NCI-H1417 (cell line): ENCODE results near the gene PPY.
A peak's percentile ranks its signal among the peaks of the same experiment; 100 is the strongest.
"Not testable (repeated sequence)": the region's sequence is repeated elsewhere in the genome, so short reads cannot be mapped to it uniquely, and the experiment has no call there.

Source experiments
- DNase-seq, 3 experiments: peaks; one replicate each; lab custom pipeline; 2025; lab: John Stamatoyannopoulos, UW

PPY gene

DNA sequence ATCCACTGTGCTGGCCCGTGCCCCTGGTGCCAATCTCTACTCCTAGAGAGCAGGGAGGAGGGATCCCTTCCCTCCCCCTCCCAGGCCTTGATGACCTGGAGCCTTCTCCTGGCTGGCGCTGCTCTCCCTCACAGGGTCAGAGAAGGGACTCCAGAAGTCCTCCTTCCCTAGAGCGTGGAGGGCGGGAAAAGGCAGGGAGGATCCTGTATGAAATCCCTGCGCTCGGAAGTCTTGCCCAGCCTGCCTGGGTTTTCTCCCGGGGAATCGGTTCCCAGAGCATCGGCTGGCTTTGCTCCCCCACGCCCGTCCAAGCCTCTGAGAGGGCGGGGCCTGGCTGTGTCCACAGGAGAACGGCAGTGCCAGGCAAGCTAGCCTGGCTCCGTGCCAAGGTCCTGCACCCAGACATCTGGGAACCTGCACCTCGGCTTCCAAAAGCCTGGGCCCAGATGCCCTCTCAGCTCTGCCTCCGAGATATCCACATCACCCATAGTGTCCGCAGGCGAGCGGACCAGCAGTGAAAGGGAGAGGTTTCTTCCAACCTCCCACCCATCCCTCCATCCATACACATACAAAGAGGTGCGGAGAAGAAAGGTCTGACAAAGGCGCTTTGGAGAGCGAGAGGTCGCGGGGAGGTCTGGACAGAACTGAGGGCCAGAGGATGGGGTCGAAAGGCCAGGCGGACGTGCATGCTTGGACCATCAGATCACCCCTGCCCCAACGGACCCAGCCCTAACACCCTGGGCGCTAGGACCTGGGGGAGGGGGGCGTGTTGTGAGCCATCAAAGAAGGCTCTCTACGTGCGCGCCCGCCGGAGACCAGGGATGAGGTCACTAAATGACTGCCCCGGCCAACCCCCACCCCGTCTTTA, 36.1 kb downstream of the PPY start:
- DNase-seq: peak; percentile 54 to 89 (median 86)

DNA sequence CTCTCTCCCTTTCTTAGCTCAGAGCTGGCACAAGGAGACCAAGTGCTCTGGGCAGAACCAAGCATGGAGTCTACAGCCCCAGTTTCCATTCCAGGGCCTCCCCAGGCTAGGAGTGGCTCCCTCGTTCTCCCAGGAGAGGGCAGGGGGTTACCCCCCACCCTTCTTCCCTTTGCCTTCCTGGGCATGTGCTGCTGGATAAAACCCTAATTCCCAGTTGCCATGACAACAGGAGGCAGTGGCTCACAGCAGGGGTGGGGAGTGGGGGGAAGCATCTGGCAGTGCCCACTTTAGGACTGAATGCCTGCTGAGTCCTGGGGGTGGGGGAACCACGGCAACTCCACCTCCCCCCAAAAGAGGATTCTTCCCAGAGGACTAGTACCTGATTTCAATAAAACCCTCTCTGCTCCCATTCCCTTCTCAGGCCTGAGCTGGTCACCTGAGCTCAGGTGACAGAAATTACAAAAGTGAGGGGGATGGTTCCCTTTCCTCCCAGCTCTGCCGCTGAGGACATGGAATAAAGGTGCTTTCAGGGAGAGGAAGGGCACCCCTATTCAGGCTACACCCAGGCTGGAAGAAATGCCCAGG, 36.8 kb downstream of the PPY start:
- peak in 2 of 3 experiments; percentile 54 to 77 for DNase-seq

GRCh38 chr17:43901861-43902589, 40.3 kb downstream of the PPY start:
- DNase-seq: no peak

- peak; percentile 14 to 64 (median 36) for DNase-seq
Measured at GRCh38 chr17:43900858-43901754, 41.2 kb downstream of the PPY start.

DNA sequence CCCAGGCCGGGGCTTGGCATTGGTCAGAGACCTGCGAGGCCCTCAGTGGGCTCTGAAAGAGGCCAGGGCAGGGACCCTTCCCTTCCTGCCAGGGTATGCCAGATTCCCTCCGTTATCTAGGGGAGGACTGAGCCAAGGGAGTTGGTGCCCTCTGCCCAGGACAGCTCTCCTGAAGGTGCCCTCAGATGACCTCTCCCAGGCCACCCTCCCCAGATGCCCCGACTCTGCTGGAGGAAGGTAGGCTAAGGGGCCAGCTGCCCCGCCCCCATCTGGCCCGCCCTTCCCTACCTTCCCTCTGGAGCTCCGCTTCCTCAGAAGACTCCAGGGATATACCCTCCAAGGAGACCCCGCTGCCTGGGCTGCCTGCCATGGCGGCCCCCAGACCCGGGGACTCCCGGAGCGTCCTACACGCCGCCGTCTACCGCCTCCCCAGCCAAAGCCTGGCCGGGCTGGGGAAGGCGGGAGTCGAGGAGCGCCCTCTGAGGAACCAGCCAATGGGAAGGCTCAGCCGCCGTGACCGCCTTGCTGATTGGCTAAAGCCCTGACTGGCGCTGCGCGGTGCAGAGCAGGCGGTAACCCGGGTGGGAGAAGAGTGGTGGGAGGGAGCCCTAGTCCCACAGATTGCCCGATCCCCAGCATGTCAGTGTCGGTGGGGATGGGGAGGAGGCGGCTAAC, 42.0 kb downstream of the PPY start:
- DNase-seq: peak; percentile 87 to 90 (median 87)

- DNase-seq: peak in 1 of 3 experiments; percentile 27
Measured at GRCh38 chr17:43898446-43898845, 43.8 kb downstream of the PPY start.

DNA sequence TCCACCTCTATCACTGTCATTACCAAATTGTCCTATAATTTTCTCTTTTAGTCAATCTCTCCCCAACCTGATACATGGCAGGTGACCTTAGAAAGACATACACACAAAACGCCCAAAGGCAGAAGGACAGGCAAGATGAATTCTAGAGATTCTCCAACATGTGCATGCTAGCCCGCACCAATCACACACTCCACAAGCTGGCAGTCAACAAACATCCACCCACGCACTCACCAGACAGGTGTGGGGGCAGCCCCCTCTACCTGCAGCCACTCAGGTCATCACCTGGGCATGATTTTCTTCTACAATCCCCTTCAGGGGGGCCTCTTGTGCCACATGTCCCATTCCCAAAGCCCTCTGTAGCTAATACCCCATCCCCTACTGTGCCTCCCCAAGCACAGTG, 44.4 kb downstream of the PPY start:
- DNase-seq: no peak

DNA sequence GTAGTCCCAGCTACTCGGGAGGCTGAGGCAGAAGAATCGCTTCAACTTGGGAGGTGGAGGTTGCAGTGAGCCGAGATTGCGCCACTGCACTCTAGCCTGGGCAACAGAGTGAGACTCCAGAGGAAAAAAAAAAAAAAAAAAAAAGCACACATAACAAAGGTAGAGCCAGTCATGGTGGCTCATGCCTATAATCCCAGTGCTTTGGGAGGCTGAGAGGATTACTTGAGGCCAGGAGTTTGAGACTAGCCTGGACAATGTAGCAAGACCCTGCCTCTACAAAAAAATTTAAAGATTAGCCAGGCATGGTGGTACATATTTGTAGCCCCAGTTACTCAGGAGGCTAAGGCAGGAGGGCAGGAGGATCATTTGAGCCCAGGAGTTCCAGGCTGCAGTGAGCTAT, 47.8 kb downstream of the PPY start:
- DNase-seq: not testable (repeated sequence)

GRCh38 chr17:43892647-43892952, 49.7 kb downstream of the PPY start:
- no peak for DNase-seq

- DNase-seq: no peak
Measured at GRCh38 chr17:43891851-43892646, 50.2 kb downstream of the PPY start.
